ENCODE measurements around the gene PCIF1.

DNA sequence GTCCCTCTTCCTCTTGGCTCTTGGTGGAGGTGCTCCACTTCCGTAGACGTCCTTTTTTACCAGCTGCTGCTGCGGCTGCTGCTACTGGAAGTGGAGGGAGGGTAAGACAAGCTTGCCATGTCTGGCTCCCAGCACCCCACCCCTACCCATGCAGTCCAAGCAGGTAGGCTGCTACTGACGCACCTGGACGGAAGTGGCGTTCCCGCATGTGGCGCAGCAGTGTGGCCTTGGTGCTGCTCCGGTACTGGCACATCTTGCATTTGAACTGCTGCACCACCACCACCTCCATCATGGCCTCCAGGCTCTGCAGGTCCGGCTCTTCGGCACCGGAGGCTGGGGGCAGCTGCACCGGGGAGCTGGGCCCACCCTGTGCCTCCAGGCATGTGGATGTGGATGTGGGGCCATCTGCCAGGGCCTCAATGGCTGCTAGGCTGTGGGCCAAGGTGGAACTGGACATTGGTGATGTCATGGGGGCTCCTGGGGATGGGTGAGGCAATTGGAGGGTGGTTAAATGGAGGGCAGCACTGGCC lies 33.1 kb downstream of the PCIF1 start:
- TF ChIP-seq EZH2 (IDR thresholded peaks at IDR 0.05; ENCODE audit: insufficient read depth, low read length), result no peak
- TF ChIP-seq, protein P1, sequence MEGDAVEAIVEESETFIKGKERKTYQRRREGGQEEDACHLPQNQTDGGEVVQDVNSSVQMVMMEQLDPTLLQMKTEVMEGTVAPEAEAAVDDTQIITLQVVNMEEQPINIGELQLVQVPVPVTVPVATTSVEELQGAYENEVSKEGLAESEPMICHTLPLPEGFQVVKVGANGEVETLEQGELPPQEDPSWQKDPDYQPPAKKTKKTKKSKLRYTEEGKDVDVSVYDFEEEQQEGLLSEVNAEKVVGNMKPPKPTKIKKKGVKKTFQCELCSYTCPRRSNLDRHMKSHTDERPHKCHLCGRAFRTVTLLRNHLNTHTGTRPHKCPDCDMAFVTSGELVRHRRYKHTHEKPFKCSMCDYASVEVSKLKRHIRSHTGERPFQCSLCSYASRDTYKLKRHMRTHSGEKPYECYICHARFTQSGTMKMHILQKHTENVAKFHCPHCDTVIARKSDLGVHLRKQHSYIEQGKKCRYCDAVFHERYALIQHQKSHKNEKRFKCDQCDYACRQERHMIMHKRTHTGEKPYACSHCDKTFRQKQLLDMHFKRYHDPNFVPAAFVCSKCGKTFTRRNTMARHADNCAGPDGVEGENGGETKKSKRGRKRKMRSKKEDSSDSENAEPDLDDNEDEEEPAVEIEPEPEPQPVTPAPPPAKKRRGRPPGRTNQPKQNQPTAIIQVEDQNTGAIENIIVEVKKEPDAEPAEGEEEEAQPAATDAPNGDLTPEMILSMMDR (IDR thresholded peaks at IDR 0.05; ENCODE audit: insufficient read depth, low read depth, low read length), result no peak

Data from astrocyte (in vitro differentiated cells and primary cell).